Fibroblast of mammary gland (primary cell): ENCODE data around the gene PTPRA.

Source experiments
- DNase-seq: peaks from one replicate; pipeline ENCODE4 v3.0.0-alpha.2; 2010; ENCODE audit warnings: low read depth
- H3K4me3 ChIP-seq: 2 replicates; pipeline ENCODE4 v1.5.1; 2011; ENCODE audit warnings: low read depth, mild to moderate bottlenecking, low read length, moderate library complexity; ENCODE audit not compliant: control insufficient read depth
- TF ChIP-seq, protein P1 (sequence below): conservative IDR thresholded peaks from 2 replicates; pipeline ENCODE4 v1.5.1; 2011; ENCODE audit warnings: low read depth, low read length, inconsistent platforms; ENCODE audit not compliant: control insufficient read depth, insufficient read depth

PTPRA gene

DNA sequence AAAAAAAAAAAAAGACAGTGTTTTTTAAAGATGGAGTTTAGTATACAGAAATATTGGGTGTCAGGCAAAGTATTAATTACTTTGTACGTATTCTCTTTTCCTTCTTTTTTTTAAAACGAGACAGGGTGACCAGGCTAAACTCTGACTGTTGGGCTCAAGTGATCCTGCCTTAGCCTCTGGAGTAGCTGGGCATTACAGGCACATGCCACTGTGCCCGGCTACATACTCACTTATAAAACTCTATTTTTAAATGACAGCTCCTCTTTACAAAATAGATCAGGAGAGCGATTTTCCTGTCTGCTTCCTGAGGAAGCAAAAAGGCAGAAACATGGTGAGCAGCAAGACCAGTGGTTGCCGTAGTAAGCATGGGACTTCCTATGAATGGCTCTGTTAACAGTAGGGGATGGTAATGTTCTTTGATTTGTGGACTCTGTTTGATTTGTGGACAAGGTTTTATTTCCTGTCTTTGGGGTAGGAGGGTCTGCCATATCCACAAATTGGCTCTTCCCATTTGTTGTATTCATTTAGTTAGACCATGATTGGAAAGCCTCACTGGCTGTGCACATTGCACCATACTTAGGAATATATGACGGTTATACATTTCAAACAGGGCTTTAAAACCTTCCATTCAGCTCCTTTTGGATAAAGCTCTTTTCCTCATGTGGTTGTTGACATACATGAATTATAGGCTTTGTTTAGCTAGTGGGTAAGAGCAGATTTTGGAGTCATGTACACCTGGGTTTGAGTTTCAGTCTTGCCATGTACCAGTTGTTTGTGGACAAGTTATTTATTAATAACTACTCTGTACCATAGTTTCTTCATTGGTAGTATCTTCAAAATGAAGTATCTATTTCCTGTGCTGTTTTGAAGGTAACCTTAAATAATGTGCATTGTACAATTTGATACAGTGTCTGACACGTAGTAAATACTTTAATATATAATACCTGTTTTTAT lies 45.1 kb downstream of the PTPRA start:
- TF ChIP-seq, protein P1, sequence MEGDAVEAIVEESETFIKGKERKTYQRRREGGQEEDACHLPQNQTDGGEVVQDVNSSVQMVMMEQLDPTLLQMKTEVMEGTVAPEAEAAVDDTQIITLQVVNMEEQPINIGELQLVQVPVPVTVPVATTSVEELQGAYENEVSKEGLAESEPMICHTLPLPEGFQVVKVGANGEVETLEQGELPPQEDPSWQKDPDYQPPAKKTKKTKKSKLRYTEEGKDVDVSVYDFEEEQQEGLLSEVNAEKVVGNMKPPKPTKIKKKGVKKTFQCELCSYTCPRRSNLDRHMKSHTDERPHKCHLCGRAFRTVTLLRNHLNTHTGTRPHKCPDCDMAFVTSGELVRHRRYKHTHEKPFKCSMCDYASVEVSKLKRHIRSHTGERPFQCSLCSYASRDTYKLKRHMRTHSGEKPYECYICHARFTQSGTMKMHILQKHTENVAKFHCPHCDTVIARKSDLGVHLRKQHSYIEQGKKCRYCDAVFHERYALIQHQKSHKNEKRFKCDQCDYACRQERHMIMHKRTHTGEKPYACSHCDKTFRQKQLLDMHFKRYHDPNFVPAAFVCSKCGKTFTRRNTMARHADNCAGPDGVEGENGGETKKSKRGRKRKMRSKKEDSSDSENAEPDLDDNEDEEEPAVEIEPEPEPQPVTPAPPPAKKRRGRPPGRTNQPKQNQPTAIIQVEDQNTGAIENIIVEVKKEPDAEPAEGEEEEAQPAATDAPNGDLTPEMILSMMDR, result no peak
- no peak for DNase-seq

DNA sequence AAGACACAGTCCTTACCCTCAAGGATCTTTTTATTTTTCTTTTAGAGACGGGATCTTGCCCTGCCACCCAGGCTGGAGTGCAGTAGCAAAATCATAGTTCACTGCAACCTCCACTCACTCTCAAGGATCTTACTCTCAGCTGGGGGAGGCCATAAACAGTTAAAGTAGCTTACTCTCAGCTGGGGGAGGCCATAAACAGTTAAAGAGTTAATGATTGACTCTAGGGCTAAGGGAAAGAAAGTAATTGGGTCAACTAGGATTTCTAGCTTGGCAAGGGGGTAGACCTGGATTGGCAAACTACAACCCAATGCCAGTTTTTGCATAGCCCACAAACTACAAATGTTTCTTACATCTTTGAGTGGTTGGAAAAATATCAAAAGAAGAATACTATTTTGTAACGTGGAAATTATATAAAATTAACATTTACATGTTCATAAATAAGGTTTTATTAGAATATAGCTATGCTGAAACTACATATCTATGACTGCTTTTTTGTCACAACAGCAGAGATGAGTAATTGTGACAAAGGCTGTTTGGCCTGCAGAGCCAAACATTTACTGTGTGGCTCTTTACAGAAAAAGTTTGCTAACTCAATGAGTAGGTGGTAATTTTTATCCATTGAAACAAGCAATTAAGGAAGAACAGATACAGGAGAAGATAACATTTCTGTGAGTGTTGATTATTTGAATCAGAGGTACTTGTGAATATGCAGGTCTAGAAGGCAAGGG lies 46.4 kb downstream of the PTPRA start:
- no peak for DNase-seq
- TF ChIP-seq, protein P1, result no peak
- no peak overlapping the region for H3K4me3 ChIP-seq

More for the DNA sequence above, 45.1 kb downstream of the PTPRA start:
- H3K4me3 ChIP-seq, result no peak overlapping the region

DNA sequence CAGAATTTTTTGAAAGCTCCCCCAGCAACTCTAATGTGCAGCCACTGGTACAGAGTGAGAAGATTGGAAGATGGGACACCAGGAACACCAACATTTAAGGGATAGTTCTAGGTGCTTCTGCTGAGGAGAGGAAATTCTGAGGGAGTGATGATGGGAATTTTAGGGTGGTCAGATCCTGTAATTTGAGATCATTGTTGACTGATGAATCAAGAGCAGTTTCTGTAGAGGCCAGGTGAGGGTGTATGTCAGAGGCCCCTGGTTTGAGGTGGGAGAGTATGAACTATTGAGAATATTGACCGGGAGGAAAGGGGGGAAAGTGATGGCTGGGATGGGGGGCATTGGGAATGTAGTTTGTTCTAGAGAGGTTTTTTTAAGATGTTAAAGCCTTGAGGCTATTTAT lies 47.2 kb downstream of the PTPRA start:
- DNase-seq, result no peak
- no peak overlapping the region for H3K4me3 ChIP-seq
- TF ChIP-seq, protein P1, result no peak

DNA sequence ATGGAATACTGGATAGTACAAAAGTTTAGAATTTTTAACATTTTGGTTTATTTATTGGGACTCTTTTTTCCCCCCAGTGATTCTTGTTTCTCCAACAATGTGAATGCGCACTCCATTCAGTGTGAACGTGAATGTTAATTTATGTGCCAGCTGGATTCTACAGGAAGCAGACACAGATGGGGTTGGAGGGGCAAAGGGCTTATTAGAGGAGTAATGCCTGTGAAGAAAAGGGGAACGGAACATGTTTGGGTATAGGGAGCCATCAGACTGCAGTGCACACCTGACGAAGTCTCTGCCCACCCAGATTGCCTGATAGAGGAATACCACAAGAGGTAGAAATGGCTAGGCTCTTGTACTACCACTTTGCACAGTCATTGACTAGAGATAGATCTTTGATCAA lies 48.2 kb downstream of the PTPRA start:
- TF ChIP-seq, protein P1, result no peak
- DNase-seq, result no peak
- H3K4me3 ChIP-seq, result no peak overlapping the region

DNA sequence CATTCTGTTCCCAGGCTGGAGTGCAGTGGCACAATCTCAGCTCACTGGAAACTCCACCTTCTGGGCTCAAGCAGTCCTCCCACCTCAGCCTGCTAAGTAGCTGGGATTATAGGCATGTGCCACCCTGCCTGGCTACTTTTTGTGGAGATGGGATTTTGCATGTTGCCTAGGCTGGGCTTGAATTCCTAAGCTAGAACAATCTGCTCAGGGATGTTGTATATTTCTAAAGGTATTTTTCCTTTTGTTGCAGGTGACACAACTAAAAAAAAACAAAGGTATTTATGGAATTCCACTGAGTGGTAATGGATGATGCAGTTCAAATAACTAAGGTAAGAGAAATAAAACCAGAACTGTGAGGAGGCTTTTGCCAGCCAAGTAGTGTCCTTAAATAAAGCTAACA lies 49.7 kb downstream of the PTPRA start:
- DNase-seq, result no peak
- TF ChIP-seq, protein P1, result no peak
- no peak overlapping the region for H3K4me3 ChIP-seq

DNA sequence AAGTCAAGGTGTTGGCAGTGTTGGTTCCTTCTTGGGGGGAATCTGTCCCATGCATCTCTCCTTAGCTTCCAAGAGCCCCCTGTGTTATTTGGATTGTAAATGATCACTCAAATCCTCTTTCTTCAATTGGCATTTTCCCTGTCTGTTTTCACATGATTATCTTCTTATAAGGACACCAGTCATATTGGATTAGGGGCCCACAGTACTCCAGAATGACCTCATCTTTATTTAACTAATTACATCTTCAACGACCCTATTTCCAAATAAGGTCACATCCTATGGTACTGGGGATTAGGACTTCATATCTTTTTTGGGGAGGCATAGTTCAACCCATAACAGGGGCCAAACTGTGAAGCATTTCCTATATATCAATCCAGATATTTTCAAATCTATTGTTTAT lies 57.3 kb downstream of the PTPRA start:
- no peak overlapping the region for H3K4me3 ChIP-seq
- DNase-seq, result no peak
- TF ChIP-seq, protein P1, result no peak
